ENCODE measurements around the gene GPATCH4.

Gene GPATCH4

DNA sequence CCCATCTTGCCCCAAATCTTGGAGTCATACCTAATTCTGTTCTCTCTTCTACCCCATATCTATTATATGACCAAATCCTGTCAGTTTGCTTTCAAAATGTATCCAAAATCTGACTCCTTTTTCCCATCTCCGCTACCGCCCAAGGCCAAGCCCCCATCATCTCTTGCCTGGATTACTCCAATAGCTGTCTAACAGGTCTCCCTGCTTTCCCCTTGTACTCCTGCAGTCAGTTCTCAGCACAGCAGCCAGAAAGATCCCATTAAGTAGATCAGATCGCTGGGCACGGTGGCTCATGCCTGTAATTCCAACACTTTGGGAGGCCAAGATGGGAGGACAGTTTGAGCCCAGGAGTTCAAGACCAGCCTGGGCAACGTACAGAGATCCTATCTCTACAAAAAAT is 48.8 kb downstream of the GPATCH4 start:
- no peaks in the 10 kb centered on the region for H3K27me3 ChIP-seq (ENCODE audit: insufficient read depth, insufficient read length)
- H3K4me1 ChIP-seq (ENCODE audit: insufficient read depth, insufficient read length): no peaks in the 10 kb centered on the region
- H3K9me3 ChIP-seq (ENCODE audit: insufficient read depth, low read length): no peaks in the 10 kb centered on the region
- DNase-seq (ENCODE audit: low read depth, low spot score): no peak
- no peak overlapping the region for H3K9ac ChIP-seq (ENCODE audit: insufficient read length, low read depth)
- no peak overlapping the region for H3K4me3 ChIP-seq (ENCODE audit: insufficient read length, low read depth)
- TF ChIP-seq YY1 (IDR thresholded peaks at IDR 0.05; ENCODE audit: insufficient read depth, insufficient read length) (no peak), ZNF274 (IDR thresholded peaks at IDR 0.05; ENCODE audit: low read depth, low read length) (no peak), SUZ12 (IDR thresholded peaks at IDR 0.05; ENCODE audit: extremely low read depth, insufficient read depth, insufficient read length) (no peak)
- H3K36me3 ChIP-seq (ENCODE audit: insufficient read depth, insufficient read length, low read length): peaks cover 82% of the 10 kb centered on the region

DNA sequence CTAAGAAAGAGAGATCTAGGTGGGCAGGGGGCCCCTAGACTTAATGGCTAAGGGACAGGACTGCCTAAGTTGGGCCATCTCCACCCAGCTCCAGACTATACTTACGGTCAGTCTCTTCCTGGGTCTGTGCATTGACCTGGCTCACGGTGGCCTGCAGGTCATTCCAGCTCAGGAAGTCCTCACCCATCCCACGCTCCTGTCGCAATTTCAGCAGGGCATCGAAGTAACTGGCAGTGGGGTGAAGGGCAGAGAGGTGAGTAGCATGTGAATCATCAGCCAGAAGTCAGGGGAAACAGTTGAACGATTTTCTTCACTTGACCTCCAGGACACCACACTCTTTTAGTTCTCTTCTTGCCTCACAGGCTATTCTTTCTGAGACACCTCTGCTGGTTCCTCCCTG is 49.4 kb downstream of the GPATCH4 start:
- Histone ChIP-seq H3K4me3 (ENCODE audit: insufficient read length, low read depth) (no peak overlapping the region), H3K4me1 (ENCODE audit: insufficient read depth, insufficient read length) (no peaks in the 10 kb centered on the region), H3K36me3 (ENCODE audit: insufficient read depth, insufficient read length, low read length) (peaks cover 89% of the 10 kb centered on the region), H3K9me3 (ENCODE audit: insufficient read depth, low read length) (no peaks in the 10 kb centered on the region), H3K9ac (ENCODE audit: insufficient read length, low read depth) (no peak overlapping the region), H3K27me3 (ENCODE audit: insufficient read depth, insufficient read length) (no peaks in the 10 kb centered on the region)
- DNase-seq (ENCODE audit: low read depth, low spot score): no peak
- TF ChIP-seq YY1 (IDR thresholded peaks at IDR 0.05; ENCODE audit: insufficient read depth, insufficient read length) (no peak), SUZ12 (IDR thresholded peaks at IDR 0.05; ENCODE audit: extremely low read depth, insufficient read depth, insufficient read length) (no peak), ZNF274 (IDR thresholded peaks at IDR 0.05; ENCODE audit: low read depth, low read length) (no peak)

DNA sequence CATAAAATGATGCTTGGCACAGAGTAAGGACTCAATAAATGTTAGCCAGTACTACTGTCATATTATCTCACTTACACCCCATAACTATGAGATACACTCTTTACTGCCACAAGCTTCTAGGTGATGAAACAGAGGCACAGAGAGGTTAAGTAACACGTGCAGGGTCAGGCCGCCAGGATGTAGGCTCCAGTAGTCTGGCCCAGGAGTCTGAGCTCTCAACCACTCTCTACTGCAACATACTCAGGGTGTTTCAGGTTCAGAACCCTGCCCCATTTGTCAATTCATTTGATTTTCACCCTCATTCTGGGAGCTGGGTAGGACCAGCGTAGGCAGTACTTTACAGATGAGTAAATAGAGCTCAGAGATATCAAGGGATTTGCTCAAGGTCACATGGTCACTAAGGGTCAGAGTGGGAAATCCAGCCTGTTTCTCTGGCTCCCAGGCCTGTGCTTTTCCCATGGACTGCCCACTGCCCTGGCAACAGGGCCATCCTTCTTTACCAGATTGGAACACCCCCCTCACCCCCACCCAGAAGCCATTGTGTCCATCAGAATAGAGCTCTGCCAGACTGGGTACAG is 50.1 kb downstream of the GPATCH4 start:
- TF ChIP-seq ZNF274 (IDR thresholded peaks at IDR 0.05; ENCODE audit: low read depth, low read length): no peak
- no peak for TF ChIP-seq YY1 (IDR thresholded peaks at IDR 0.05; ENCODE audit: insufficient read depth, insufficient read length)
- no peak for TF ChIP-seq SUZ12 (IDR thresholded peaks at IDR 0.05; ENCODE audit: extremely low read depth, insufficient read depth, insufficient read length)
- H3K27me3 ChIP-seq (ENCODE audit: insufficient read depth, insufficient read length): no peaks in the 10 kb centered on the region
- H3K36me3 ChIP-seq (ENCODE audit: insufficient read depth, insufficient read length, low read length): peaks cover 89% of the 10 kb centered on the region
- no peak for DNase-seq (ENCODE audit: low read depth, low spot score)
- H3K9ac ChIP-seq (ENCODE audit: insufficient read length, low read depth): no peak overlapping the region
- no peaks in the 10 kb centered on the region for H3K9me3 ChIP-seq (ENCODE audit: insufficient read depth, low read length)
- H3K4me1 ChIP-seq (ENCODE audit: insufficient read depth, insufficient read length): no peaks in the 10 kb centered on the region
- no peak overlapping the region for H3K4me3 ChIP-seq (ENCODE audit: insufficient read length, low read depth)

DNA sequence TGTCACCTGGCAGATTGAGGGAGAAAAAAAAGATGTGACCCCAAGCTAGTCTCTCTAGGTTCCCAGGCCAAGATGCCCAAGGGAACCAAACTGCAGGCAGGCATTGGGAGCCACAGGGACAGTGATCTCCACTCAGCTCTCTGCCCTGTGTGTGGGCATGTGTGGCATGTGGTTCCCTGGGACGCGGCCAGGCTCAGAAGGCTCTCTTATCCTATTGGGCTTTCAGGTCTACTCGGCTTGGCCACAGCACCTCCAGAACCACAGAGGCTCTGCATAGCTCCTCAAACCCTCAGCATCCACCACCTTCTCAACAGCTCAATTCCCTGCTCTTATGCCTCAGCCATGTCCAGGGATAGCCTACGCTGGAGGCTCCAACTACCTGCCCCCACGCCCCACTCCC is 50.9 kb downstream of the GPATCH4 start:
- peaks cover 91% of the 10 kb centered on the region for H3K36me3 ChIP-seq (ENCODE audit: insufficient read depth, insufficient read length, low read length)
- no peak for DNase-seq (ENCODE audit: low read depth, low spot score)
- no peaks in the 10 kb centered on the region for H3K4me1 ChIP-seq (ENCODE audit: insufficient read depth, insufficient read length)
- no peak overlapping the region for H3K4me3 ChIP-seq (ENCODE audit: insufficient read length, low read depth)
- no peak overlapping the region for H3K9ac ChIP-seq (ENCODE audit: insufficient read length, low read depth)
- no peaks in the 10 kb centered on the region for H3K27me3 ChIP-seq (ENCODE audit: insufficient read depth, insufficient read length)
- TF ChIP-seq ZNF274 (IDR thresholded peaks at IDR 0.05; ENCODE audit: low read depth, low read length) (no peak), YY1 (IDR thresholded peaks at IDR 0.05; ENCODE audit: insufficient read depth, insufficient read length) (no peak), SUZ12 (IDR thresholded peaks at IDR 0.05; ENCODE audit: extremely low read depth, insufficient read depth, insufficient read length) (no peak)
- H3K9me3 ChIP-seq (ENCODE audit: insufficient read depth, low read length): no peaks in the 10 kb centered on the region

DNA sequence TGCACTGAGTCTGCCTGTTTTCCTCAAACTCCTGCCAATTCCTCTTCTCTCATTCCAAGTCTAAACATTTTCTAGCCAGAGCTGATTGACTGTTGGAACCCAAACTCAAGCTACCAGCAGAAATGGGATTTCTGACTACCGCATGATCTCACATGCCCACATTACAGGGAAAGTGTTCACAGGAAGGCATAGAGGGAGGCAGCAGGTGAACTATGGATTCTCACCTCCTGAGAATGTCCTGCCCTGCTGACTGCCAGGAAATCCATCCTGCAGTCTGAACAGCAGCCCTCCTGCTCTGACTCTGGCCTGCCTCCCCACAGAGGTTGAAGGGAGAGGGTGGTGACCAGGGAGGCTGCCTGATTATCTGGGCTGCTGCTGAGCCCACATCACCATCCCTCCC is 51.4 kb downstream of the GPATCH4 start:
- no peak for DNase-seq (ENCODE audit: low read depth, low spot score)
- no peaks in the 10 kb centered on the region for H3K27me3 ChIP-seq (ENCODE audit: insufficient read depth, insufficient read length)
- no peak overlapping the region for H3K4me3 ChIP-seq (ENCODE audit: insufficient read length, low read depth)
- no peaks in the 10 kb centered on the region for H3K9me3 ChIP-seq (ENCODE audit: insufficient read depth, low read length)
- H3K36me3 ChIP-seq (ENCODE audit: insufficient read depth, insufficient read length, low read length): peaks cover 92% of the 10 kb centered on the region
- no peak overlapping the region for H3K9ac ChIP-seq (ENCODE audit: insufficient read length, low read depth)
- no peaks in the 10 kb centered on the region for H3K4me1 ChIP-seq (ENCODE audit: insufficient read depth, insufficient read length)
- TF ChIP-seq YY1 (IDR thresholded peaks at IDR 0.05; ENCODE audit: insufficient read depth, insufficient read length) (no peak), ZNF274 (IDR thresholded peaks at IDR 0.05; ENCODE audit: low read depth, low read length) (no peak), SUZ12 (IDR thresholded peaks at IDR 0.05; ENCODE audit: extremely low read depth, insufficient read depth, insufficient read length) (no peak)

DNA sequence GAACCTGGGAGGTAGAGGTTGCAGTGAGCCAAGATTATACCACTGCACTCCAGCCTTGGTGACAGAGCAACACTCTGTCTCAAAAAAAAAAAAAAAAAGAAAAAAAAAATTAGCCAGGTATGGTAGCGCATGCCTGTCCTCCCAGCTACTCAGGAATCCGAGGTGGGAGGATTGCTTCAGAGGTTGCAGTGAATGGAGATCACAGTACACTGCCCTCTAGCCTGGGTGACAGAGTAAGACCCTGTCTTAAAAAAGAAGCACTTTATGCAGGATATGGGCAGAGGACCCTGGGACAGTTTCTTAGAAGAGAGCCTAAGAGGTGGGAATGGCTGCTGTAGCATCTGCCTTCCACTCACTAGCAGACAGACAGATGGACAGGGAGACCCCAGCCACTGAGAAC is 51.9 kb downstream of the GPATCH4 start:
- TF ChIP-seq ZNF274 (IDR thresholded peaks at IDR 0.05; ENCODE audit: low read depth, low read length) (no peak), SUZ12 (IDR thresholded peaks at IDR 0.05; ENCODE audit: extremely low read depth, insufficient read depth, insufficient read length) (no peak), YY1 (IDR thresholded peaks at IDR 0.05; ENCODE audit: insufficient read depth, insufficient read length) (no peak)
- DNase-seq (ENCODE audit: low read depth, low spot score): no peak
- no peak overlapping the region for H3K4me3 ChIP-seq (ENCODE audit: insufficient read length, low read depth)
- no peaks in the 10 kb centered on the region for H3K4me1 ChIP-seq (ENCODE audit: insufficient read depth, insufficient read length)
- no peaks in the 10 kb centered on the region for H3K9me3 ChIP-seq (ENCODE audit: insufficient read depth, low read length)
- H3K36me3 ChIP-seq (ENCODE audit: insufficient read depth, insufficient read length, low read length): peaks cover 92% of the 10 kb centered on the region
- no peaks in the 10 kb centered on the region for H3K27me3 ChIP-seq (ENCODE audit: insufficient read depth, insufficient read length)
- no peak overlapping the region for H3K9ac ChIP-seq (ENCODE audit: insufficient read length, low read depth)

DNA sequence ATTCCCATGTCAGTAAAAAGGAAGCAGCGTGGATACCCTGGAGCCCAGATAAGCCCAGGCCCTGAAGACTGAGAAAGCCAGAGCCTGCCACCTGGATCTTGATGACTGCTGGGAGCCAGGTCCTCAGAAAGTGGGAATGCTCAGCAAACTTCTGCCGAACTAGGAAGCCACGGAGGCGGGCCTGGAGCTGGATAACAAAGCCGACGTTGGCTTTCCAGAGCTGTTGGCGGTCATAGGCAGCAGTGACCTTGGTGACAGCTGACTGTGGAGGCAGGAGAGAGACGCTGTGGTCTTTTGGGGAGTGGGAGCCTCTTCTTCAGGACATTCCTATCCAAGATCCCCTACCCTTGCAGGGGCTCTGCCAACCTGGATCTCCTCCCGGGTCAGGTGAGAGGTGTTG is 53.3 kb downstream of the GPATCH4 start:
- no peak for TF ChIP-seq YY1 (IDR thresholded peaks at IDR 0.05; ENCODE audit: insufficient read depth, insufficient read length)
- TF ChIP-seq ZNF274 (IDR thresholded peaks at IDR 0.05; ENCODE audit: low read depth, low read length): no peak
- no peak for TF ChIP-seq SUZ12 (IDR thresholded peaks at IDR 0.05; ENCODE audit: extremely low read depth, insufficient read depth, insufficient read length)
- no peak for DNase-seq (ENCODE audit: low read depth, low spot score)
- no peaks in the 10 kb centered on the region for H3K27me3 ChIP-seq (ENCODE audit: insufficient read depth, insufficient read length)

More for the DNA sequence above, 53.3 kb downstream of the GPATCH4 start:
- Histone ChIP-seq H3K4me3 (ENCODE audit: insufficient read length, low read depth) (no peak overlapping the region), H3K4me1 (ENCODE audit: insufficient read depth, insufficient read length) (no peaks in the 10 kb centered on the region), H3K36me3 (ENCODE audit: insufficient read depth, insufficient read length, low read length) (peaks cover 96% of the 10 kb centered on the region), H3K9me3 (ENCODE audit: insufficient read depth, low read length) (no peaks in the 10 kb centered on the region), H3K9ac (ENCODE audit: insufficient read length, low read depth) (no peak overlapping the region)
